GM19468 (cell line): ENCODE data around the gene NBL1.
"Not testable (repeated sequence)": the region's sequence is repeated elsewhere in the genome, so short reads cannot be mapped to it uniquely, and the experiment has no call there.

Source experiments
- ATAC-seq: cut with Tn5 transposase; IDR thresholded peaks from one replicate; pipeline ENCODE4 v1.9.1; 2021; ENCODE audit warnings: mild to moderate bottlenecking, moderate library complexity, moderate number of reproducible peaks; ENCODE audit not compliant: unreplicated experiment; ENCODE audit errors: extremely low read depth

The NBL1 gene

DNA sequence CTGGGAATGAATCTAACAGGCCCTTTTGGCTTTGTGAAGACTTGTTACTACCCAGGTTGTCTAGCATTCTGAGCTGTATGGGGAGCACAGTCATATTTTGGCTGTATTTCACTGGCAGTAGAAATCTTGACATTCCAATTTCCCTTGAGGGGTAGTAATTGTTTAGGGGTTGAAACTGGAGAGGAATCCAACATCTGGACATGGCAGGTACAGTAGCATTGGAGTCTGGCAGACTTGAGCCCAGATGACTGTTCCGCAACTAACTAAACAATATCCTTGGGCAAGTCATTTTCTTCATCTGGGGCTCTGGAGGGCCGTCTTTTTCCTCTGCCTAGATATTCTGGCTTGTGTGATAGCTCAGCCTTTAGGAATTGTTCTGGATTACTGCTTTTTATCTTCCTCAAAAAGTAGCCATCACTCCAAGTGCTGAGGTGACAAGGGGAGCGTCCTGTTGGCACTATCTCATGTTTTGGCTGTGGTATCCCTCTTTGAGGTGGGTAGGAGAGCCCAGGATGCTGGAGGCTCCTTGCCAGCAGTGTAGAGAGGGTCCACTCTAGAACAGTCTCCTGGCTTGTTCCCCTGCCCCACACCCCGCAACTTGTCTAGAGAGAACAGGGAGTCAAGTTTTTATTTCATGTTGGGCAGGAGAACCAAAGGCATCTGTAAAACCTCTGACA is 22.7 kb upstream of the NBL1 start:
- ATAC-seq = no peak

GRCh38 chr1:19622204-19622603 is 21.9 kb upstream of the NBL1 start:
- ATAC-seq = no peak

DNA sequence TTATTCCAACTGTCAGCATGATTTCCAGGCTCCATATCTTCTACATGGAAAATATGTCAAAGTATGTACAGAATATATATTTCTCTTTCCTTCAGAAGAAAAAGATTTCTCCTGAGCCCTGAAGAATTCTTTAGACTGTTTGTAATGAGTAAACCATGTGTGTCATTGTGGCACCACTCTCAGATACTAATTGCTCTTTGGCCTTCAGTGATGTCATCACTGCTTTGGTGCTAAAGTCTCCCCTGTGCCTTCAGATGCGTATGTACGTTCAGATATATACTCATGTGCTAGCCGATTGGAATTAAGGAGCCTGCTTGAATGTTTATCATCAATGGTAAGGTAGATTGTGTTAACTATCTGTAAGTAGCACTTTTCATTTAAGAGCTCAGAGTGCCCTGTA is 20.6 kb upstream of the NBL1 start:
- no peak for ATAC-seq

DNA sequence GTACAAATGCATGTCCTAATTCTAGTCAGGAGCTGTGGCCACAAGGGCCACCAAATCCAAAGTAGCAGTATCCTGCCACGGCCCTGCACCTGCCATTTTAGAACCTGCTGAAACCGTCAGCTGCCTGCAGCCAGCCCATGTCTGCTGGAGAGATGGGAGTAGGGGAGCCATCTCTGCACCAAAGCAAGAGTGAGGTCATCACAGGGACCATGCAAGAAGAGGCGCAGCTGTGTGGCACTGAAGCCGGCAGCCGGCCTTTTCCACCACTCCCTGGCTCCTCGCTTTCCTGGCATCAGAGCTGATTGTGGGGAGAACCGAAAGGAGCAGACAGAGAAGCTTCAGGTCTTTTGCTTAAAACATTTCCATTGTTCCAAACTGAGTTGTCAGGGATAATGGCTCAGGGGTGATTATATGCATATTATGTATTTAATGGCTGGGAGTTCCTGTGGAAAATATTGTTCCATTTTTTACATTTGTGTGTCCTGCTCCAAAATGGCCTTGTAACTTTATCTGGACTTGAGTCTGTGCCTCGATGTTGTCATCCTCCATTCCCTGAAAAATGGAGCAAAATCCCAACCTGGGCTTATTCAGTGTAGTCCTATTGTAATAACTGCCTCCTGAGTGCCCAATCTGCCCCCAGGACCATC is 18.7 kb upstream of the NBL1 start:
- ATAC-seq = no peak

GRCh38 chr1:19628879-19629278 is 15.2 kb upstream of the NBL1 start:
- ATAC-seq = no peak

- no peak for ATAC-seq
Observed at GRCh38 chr1:19629357-19629756, 14.8 kb upstream of the NBL1 start.

GRCh38 chr1:19630192-19630591 is 13.9 kb upstream of the NBL1 start:
- not testable (repeated sequence) for ATAC-seq

DNA sequence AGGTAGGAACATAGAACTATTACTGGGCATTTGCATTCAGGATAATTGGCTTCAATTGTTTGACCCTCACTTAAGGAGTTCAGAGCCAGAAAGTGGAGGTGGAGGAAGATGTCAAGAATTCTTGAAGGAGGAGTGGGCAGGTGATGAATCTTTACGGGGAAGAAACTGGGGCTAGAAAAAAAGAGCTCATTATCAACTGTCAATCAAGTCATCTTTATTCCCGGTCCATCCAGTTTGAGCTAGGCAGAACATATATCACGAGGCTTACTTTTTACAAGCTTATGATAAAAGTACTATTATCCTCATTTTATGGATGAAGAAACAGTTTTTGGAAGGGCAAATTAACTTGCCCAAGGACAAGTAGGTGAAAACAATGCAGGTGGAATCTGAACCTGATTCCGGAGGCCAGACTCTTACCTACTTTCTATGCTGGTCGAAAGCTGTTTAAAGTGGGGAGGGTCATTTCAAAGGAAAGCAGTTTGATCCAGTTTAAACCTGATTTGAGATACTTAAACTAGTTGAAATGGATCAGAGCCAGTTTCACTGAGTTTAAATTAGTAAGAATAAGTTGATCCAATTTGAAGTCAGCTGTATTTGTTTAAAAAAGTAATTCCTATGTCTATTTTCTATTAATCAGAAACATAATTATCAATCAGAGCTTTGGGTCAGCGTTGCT is 13.3 kb upstream of the NBL1 start:
- ATAC-seq = no peak

- ATAC-seq = no peak
Observed at GRCh38 chr1:19632211-19632610, 11.9 kb upstream of the NBL1 start.

DNA sequence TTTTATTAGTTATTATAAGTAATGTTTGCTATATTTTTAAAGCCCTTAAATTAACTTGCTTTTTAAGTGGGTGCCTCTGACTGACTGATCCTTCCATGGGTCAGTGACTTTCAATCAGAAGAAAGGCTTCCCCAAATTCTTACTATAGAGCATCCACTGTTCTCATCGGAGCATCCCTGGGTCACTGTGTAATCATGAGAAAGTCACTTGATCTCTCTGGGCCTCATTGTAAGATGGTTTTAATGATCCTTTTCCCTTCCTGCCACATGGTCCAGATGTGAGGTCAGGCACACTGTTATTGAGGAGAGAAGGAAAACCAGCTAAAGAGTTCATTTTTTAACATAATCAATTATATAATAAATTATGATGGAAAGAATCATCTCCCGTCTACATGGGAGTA is 11.0 kb upstream of the NBL1 start:
- ATAC-seq = no peak

DNA sequence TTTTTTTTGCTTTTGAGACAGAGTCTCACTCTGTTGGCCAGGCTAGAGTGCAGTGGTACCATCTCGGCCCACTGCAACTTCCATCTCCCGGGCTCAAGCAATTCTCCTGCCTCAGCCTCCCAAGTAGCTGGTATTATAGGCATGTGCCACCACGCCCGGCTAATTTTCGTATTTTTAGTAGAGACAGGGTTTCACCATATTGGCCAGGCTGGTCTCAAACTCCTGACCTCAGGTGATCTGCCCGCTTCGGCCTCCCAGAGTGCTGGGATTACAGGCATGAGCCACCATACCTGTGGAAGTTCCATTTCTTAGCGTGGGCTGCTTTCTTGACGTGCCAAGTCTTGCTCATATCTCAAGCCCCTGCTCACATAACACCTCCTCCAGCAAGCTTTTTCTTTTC is 9.0 kb upstream of the NBL1 start:
- not testable (repeated sequence) for ATAC-seq

DNA sequence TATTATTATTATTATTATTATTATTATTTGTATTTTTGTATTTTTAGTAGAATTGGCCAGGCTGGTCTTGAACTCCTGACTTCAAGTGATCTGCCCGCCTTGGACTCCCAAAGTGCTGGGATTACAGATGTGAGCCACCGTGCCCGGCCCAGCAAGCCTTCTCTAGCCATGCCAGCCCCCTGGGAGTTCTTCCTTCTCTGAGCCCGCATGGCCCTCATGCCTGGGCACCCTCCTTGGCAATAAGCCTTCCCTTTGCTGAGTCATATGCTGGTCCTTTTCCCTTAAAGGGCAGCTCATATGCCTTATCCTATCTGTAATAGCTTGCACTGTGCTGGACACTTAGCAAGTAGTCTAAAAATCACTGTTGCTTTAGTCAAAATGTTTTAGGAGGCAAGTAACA is 8.5 kb upstream of the NBL1 start:
- no peak for ATAC-seq

GRCh38 chr1:19636065-19636464 is 8.0 kb upstream of the NBL1 start:
- ATAC-seq = no peak

GRCh38 chr1:19636749-19637148 is 7.4 kb upstream of the NBL1 start:
- ATAC-seq = not testable (repeated sequence)

GRCh38 chr1:19637606-19638005 is 6.5 kb upstream of the NBL1 start:
- no peak for ATAC-seq

DNA sequence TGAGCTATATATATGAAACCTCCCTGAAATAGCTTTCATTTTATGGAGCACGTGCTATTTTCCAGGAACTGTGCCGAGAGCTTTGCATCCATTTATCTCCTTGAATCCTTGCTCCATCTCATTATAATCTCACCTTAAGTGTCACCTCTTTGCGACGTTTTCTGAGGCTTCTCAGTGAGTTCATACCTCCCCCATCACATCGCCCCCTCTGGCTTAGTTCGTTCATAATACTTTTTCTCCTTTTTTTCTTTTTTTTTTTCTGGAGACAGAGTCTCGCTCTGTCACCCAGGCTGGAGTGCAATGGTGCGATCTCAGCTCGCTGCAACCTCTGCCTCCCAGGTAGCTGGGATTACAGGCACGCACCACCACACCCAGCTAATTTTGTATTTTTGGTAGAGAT is 4.9 kb upstream of the NBL1 start:
- ATAC-seq = not testable (repeated sequence)

DNA sequence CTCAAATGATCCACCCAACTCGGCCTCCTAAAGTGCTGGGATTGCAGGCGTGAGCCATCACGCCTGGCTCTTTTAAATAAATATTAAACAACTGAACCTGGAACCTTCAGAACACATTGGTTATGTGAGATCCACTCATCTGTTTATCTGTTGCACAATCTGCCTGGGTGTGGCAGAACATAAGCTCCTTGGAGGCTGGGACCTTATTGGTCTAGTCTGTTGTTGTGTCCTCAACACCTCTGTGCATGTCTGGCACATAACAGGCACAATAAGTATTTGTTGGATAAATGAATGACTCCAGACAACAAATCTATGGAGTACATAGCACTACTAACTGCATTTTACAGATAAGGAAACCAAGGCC is 4.1 kb upstream of the NBL1 start:
- ATAC-seq = no peak

GRCh38 chr1:19640363-19641316 is 3.5 kb upstream of the NBL1 start:
- ATAC-seq = no peak

- no peak for ATAC-seq
Observed at GRCh38 chr1:19643121-19643520, 990 bp upstream of the NBL1 start.

GRCh38 chr1:19644395-19644680 is 227 bp downstream of the NBL1 start:
- no peak for ATAC-seq
